Astrocyte (in vitro differentiated cells and primary cell): ENCODE results near the gene VWA8.

Source experiments
- EZH2 ChIP-seq: IDR thresholded peaks from 2 replicates; pipeline ENCODE4 v1.6.1; 2012; ENCODE audit warnings: mild to moderate bottlenecking, low read length, inconsistent platforms; ENCODE audit not compliant: insufficient read depth
- TF ChIP-seq, protein P1 (sequence below): IDR thresholded peaks from 2 replicates; pipeline ENCODE4 v1.5.1; 2011; ENCODE audit warnings: low read depth, mild to moderate bottlenecking, inconsistent platforms, low read length, moderate library complexity; ENCODE audit not compliant: insufficient read depth

DNA sequence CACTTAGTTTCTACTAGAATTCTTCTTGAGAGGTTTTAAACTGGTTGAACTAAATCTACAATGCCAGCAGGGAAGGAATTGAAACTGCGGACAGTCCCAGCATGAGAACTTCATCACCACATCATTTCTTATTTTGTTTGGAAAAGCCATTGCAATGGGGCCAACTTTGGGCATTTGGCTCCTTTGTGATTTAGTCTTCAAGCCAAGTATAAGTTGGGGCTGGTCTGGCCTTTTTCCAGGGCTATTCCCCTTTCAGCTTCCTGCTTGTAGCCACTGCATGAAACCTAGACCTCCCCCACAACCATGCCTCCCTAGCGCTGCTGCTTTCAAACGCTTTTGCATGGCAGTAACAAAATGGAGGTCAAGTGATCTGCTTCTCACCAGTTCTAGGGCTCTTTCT lies 361.3 kb downstream of the VWA8 start:
- TF ChIP-seq, protein P1, sequence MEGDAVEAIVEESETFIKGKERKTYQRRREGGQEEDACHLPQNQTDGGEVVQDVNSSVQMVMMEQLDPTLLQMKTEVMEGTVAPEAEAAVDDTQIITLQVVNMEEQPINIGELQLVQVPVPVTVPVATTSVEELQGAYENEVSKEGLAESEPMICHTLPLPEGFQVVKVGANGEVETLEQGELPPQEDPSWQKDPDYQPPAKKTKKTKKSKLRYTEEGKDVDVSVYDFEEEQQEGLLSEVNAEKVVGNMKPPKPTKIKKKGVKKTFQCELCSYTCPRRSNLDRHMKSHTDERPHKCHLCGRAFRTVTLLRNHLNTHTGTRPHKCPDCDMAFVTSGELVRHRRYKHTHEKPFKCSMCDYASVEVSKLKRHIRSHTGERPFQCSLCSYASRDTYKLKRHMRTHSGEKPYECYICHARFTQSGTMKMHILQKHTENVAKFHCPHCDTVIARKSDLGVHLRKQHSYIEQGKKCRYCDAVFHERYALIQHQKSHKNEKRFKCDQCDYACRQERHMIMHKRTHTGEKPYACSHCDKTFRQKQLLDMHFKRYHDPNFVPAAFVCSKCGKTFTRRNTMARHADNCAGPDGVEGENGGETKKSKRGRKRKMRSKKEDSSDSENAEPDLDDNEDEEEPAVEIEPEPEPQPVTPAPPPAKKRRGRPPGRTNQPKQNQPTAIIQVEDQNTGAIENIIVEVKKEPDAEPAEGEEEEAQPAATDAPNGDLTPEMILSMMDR, result no peak
- no peak for TF ChIP-seq EZH2
